ENCODE measurements around the gene C5orf22.
"Not testable (repeated sequence)": the region's sequence is repeated elsewhere in the genome, so short reads cannot be mapped to it uniquely, and the experiment has no call there.

The C5orf22 gene

GRCh38 chr5:31534527-31535046, 2.5 kb downstream of the C5orf22 start:
- TF ChIP-seq CTCF (IDR thresholded peaks at IDR 0.05; ENCODE audit: low read depth, low read length, missing control alignments), result no peak
- no peak for DNase-seq
- Histone ChIP-seq H3K36me3 (replicated peaks) (peaks cover 22% of the 10 kb centered on the region), H3K4me3 (ENCODE audit: low read depth, low read length) (no peak overlapping the region), H3K27ac (no peak overlapping the region), H3K27me3 (replicated peaks) (no peaks in the 10 kb centered on the region)
- in situ Hi-C loops (cut with HindIII; ENCODE audit: low pct_ligation_motif_present, low sequenced_read_pairs), result no loop called here

DNA sequence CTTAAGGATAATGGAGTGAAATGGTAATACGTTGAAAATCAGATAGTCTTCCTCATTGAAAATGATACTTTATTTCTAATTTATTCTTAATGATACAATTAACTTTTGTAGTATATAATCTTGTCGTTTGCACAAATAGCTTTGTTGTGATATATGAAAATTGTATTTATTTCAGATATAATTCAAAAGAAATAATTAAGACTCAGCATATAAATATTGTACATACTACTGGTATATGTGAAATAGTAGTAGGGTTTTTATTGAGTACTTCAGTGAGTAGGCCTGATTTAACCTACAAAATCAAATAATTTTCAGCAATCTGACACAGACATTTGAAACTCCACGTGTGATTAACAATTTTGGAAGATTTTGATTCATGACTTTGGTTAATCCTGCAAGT, 4.8 kb downstream of the C5orf22 start:
- Histone ChIP-seq H3K27me3 (replicated peaks) (no peaks in the 10 kb centered on the region), H3K4me3 (ENCODE audit: low read depth, low read length) (no peak overlapping the region), H3K36me3 (replicated peaks) (peaks cover 40% of the 10 kb centered on the region), H3K27ac (no peak overlapping the region)
- in situ Hi-C loops (cut with HindIII; ENCODE audit: low pct_ligation_motif_present, low sequenced_read_pairs), result no loop called here
- no peak for TF ChIP-seq CTCF (IDR thresholded peaks at IDR 0.05; ENCODE audit: low read depth, low read length, missing control alignments)
- no peak for DNase-seq

- no peak for DNase-seq
- no peaks in the 10 kb centered on the region for H3K27me3 ChIP-seq (replicated peaks)
- no peak for TF ChIP-seq CTCF (IDR thresholded peaks at IDR 0.05; ENCODE audit: low read depth, low read length, missing control alignments)
- H3K36me3 ChIP-seq (replicated peaks), result peaks cover 41% of the 10 kb centered on the region
- no peak overlapping the region for H3K4me3 ChIP-seq (ENCODE audit: low read depth, low read length)
- in situ Hi-C loops (cut with HindIII; ENCODE audit: low pct_ligation_motif_present, low sequenced_read_pairs), result no loop called here
- H3K27ac ChIP-seq, result no peak overlapping the region
Measured at GRCh38 chr5:31537349-31537748, 5.2 kb downstream of the C5orf22 start.

GRCh38 chr5:31537851-31538250, 5.8 kb downstream of the C5orf22 start:
- peak; percentile 24 for DNase-seq
- Histone ChIP-seq H3K36me3 (replicated peaks) (peaks cover 43% of the 10 kb centered on the region), H3K27ac (no peak overlapping the region), H3K27me3 (replicated peaks) (no peaks in the 10 kb centered on the region), H3K4me3 (ENCODE audit: low read depth, low read length) (no peak overlapping the region)
- no peak for TF ChIP-seq CTCF (IDR thresholded peaks at IDR 0.05; ENCODE audit: low read depth, low read length, missing control alignments)
- in situ Hi-C loops (cut with HindIII; ENCODE audit: low pct_ligation_motif_present, low sequenced_read_pairs), result no loop called here

DNA sequence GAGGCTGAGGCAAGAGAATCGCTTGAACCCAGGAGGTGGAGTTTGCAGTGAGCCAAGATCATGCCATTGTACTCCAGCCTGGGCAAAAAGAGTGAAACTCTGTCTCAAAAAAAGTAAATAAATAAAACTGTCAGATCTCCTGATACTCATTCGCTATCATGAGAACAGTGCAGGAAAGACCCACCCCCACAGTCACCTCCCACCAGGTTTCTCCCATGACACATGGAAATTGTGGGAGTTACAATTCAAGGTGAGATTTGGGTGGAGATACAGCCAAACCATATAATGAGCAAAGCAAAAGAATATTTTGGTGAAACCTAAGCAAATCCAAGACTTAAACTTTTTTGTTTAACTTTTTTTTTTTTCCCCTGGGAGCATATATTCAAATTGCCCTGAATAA, 17.0 kb downstream of the C5orf22 start:
- H3K27ac ChIP-seq; in situ Hi-C loops (cut with HindIII; ENCODE audit: low pct_ligation_motif_present, low sequenced_read_pairs); DNase-seq; H3K27me3 ChIP-seq (replicated peaks); H3K4me3 ChIP-seq (ENCODE audit: low read depth, low read length): not testable (repeated sequence)
- H3K36me3 ChIP-seq (replicated peaks), result peaks cover 49% of the 10 kb centered on the region

GRCh38 chr5:31551878-31552277, 19.8 kb downstream of the C5orf22 start:
- no peak for DNase-seq
- in situ Hi-C loops (cut with HindIII; ENCODE audit: low pct_ligation_motif_present, low sequenced_read_pairs), result no loop called here
- no peak overlapping the region for H3K4me3 ChIP-seq (ENCODE audit: low read depth, low read length)
- peaks cover 38% of the 10 kb centered on the region for H3K36me3 ChIP-seq (replicated peaks)
- TF ChIP-seq CTCF (IDR thresholded peaks at IDR 0.05; ENCODE audit: low read depth, low read length, missing control alignments), result no peak
- no peaks in the 10 kb centered on the region for H3K27me3 ChIP-seq (replicated peaks)
- H3K27ac ChIP-seq, result no peak overlapping the region
